ENCODE data around the gene ZNF418. TPM values are rescaled to one million over a fixed set of nuclear protein-coding genes. Genes with fewer than 3 reads are reported as not detected.

ZNF418 gene
- total and polyA plus RNA-seq, 2 of the 8 experiments (the other 6 are each of a cell fraction or from before 2014, with no cell fraction given): 10.5 to 18.8 TPM

GRCh38 chr19:57954996-57955395 is 19.8 kb upstream of the ZNF418 start (continued):
- TF ChIP-seq FOSL1 (IDR thresholded peaks at IDR 0.05; ENCODE audit: insufficient read depth, low read depth, low read length) (no peak), MAX (IDR thresholded peaks at IDR 0.05) (no peak), CHD1 (IDR thresholded peaks at IDR 0.05; ENCODE audit: low read depth, low read length) (no peak)
